HG03139 (cell line): Measurements from ENCODE around the gene PLK3.
"Not testable (repeated sequence)": the region's sequence is repeated elsewhere in the genome, so short reads cannot be mapped to it uniquely, and the experiment has no call there.

ENCODE experiments used
- ATAC-seq: cut with Tn5 transposase; IDR thresholded peaks from one replicate; pipeline ENCODE4 v1.9.1; 2021; ENCODE audit not compliant: unreplicated experiment

PLK3 gene

GRCh38 chr1:44827197-44828002 lies 27.2 kb downstream of the PLK3 start:
- ATAC-seq, result no peak

GRCh38 chr1:44828003-44828651 lies 27.9 kb downstream of the PLK3 start:
- no peak for ATAC-seq

GRCh38 chr1:44828841-44829440 lies 28.8 kb downstream of the PLK3 start:
- ATAC-seq, result no peak

- ATAC-seq, result no peak
Measured at GRCh38 chr1:44829506-44830384, 29.6 kb downstream of the PLK3 start.

- no peak for ATAC-seq
Measured at GRCh38 chr1:44830900-44831304, 30.7 kb downstream of the PLK3 start.

GRCh38 chr1:44831516-44831915 lies 31.3 kb downstream of the PLK3 start:
- ATAC-seq, result no peak

GRCh38 chr1:44832056-44832705 lies 32.0 kb downstream of the PLK3 start:
- ATAC-seq, result no peak

GRCh38 chr1:44834328-44834727 lies 34.2 kb downstream of the PLK3 start:
- no peak for ATAC-seq

GRCh38 chr1:44835738-44836675 lies 35.8 kb downstream of the PLK3 start:
- no peak for ATAC-seq

GRCh38 chr1:44838294-44838693 lies 38.1 kb downstream of the PLK3 start:
- not testable (repeated sequence) for ATAC-seq

GRCh38 chr1:44839576-44839975 lies 39.4 kb downstream of the PLK3 start:
- ATAC-seq, result no peak

- ATAC-seq, result no peak
Measured at GRCh38 chr1:44842486-44842861, 42.3 kb downstream of the PLK3 start.

GRCh38 chr1:44842862-44843655 lies 42.9 kb downstream of the PLK3 start, which contains the start of gene PTCH2:
PTCH2 (minus strand) TSS chr1:44843253; CDS start chr1:44842932, 321 bp downstream.
- no peak for ATAC-seq

GRCh38 chr1:44846985-44847384 lies 46.8 kb downstream of the PLK3 start:
- no peak for ATAC-seq

GRCh38 chr1:44847845-44848244 lies 47.7 kb downstream of the PLK3 start:
- no peak for ATAC-seq

- ATAC-seq, result no peak
Measured at GRCh38 chr1:44848456-44849181, 48.4 kb downstream of the PLK3 start.

GRCh38 chr1:44849575-44850132 lies 49.5 kb downstream of the PLK3 start:
- no peak for ATAC-seq

GRCh38 chr1:44851308-44851707 lies 51.1 kb downstream of the PLK3 start:
- ATAC-seq, result no peak
